ENCODE results near the gene MFF.

DNA sequence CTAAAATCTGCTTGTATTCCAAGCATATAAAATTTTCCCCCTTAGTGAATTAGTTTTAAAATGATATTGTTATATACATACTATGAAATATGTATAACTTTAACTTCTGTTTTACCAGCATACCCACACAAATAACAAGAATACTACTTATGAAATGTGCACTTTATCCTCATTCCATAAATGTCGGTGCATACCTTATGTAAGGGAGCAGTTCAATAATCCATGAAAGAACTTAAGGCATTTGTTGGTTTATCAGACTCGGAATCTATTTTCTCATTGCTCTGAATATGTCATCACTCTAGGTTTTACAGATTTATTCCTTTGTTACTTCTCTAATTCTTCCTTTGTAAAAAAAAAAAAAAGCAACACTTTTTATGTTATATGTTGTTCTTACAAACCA is 12.5 kb upstream of the MFF start:
- TF ChIP-seq, protein P1, sequence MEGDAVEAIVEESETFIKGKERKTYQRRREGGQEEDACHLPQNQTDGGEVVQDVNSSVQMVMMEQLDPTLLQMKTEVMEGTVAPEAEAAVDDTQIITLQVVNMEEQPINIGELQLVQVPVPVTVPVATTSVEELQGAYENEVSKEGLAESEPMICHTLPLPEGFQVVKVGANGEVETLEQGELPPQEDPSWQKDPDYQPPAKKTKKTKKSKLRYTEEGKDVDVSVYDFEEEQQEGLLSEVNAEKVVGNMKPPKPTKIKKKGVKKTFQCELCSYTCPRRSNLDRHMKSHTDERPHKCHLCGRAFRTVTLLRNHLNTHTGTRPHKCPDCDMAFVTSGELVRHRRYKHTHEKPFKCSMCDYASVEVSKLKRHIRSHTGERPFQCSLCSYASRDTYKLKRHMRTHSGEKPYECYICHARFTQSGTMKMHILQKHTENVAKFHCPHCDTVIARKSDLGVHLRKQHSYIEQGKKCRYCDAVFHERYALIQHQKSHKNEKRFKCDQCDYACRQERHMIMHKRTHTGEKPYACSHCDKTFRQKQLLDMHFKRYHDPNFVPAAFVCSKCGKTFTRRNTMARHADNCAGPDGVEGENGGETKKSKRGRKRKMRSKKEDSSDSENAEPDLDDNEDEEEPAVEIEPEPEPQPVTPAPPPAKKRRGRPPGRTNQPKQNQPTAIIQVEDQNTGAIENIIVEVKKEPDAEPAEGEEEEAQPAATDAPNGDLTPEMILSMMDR (conservative IDR thresholded peaks at IDR 0.05; ENCODE audit: low read depth, low read length) = no peak
- no peak for TF ChIP-seq CHD1 (IDR thresholded peaks at IDR 0.05; ENCODE audit: low read depth, low read length)
- TF ChIP-seq POLR2A (IDR thresholded peaks at IDR 0.05; ENCODE audit: low read depth, low read length) = no peak
